COLO829 (cell line): ENCODE results near the gene VCL.
A peak's percentile ranks its signal among the peaks of the same experiment; 100 is the strongest.

Experiments used
- DNase-seq: peaks from one replicate; pipeline ENCODE4 v3.0.0; 2012; ENCODE audit warnings: low spot score

Gene VCL

GRCh38 chr10:74077416-74077815 lies 79.5 kb downstream of the VCL start:
- DNase-seq: no peak

- no peak for DNase-seq
Measured at GRCh38 chr10:74078037-74078436, 80.1 kb downstream of the VCL start.

GRCh38 chr10:74079028-74079935 lies 81.4 kb downstream of the VCL start:
- DNase-seq: no peak

- peak; percentile 8 for DNase-seq
Measured at GRCh38 chr10:74079936-74080590, 82.1 kb downstream of the VCL start.

- DNase-seq: peak; percentile 59
Measured at GRCh38 chr10:74081192-74081803, 83.4 kb downstream of the VCL start.

GRCh38 chr10:74081941-74082718 lies 84.2 kb downstream of the VCL start:
- DNase-seq: no peak

GRCh38 chr10:74083304-74083703 lies 85.4 kb downstream of the VCL start:
- no peak for DNase-seq

- DNase-seq: no peak
Measured at GRCh38 chr10:74084955-74085354, 87.0 kb downstream of the VCL start.

GRCh38 chr10:74086317-74086716 lies 88.4 kb downstream of the VCL start:
- DNase-seq: no peak

GRCh38 chr10:74088722-74089121 lies 90.8 kb downstream of the VCL start:
- no peak for DNase-seq

GRCh38 chr10:74092372-74092771 lies 94.5 kb downstream of the VCL start:
- DNase-seq: no peak

GRCh38 chr10:74093530-74094164 lies 95.7 kb downstream of the VCL start:
- no peak for DNase-seq

GRCh38 chr10:74094231-74094630 lies 96.3 kb downstream of the VCL start:
- DNase-seq: no peak

- DNase-seq: no peak
Measured at GRCh38 chr10:74096777-74097176, 98.9 kb downstream of the VCL start.

- DNase-seq: no peak
Measured at GRCh38 chr10:74097776-74098175, 99.9 kb downstream of the VCL start.

- no peak for DNase-seq
Measured at GRCh38 chr10:74099420-74099819, 101.5 kb downstream of the VCL start.

- no peak for DNase-seq
Measured at GRCh38 chr10:74099836-74100235, 101.9 kb downstream of the VCL start.

GRCh38 chr10:74103560-74104258 lies 105.8 kb downstream of the VCL start:
- peak; percentile 27 for DNase-seq

- DNase-seq: no peak
Measured at GRCh38 chr10:74104480-74104879, 106.6 kb downstream of the VCL start.

- DNase-seq: no peak
Measured at GRCh38 chr10:74104996-74105395, 107.1 kb downstream of the VCL start.

GRCh38 chr10:74107391-74107790 lies 109.5 kb downstream of the VCL start:
- no peak for DNase-seq
